OCI-M2 (cell line): ENCODE measurements around the gene RBM38.
"Not testable (repeated sequence)": the region's sequence is repeated elsewhere in the genome, so short reads cannot be mapped to it uniquely, and the experiment has no call there.

Experiments
- DNase-seq: peaks from one replicate; lab custom pipeline; 2025; ENCODE audit not compliant: unreplicated experiment; lab: John Stamatoyannopoulos, UW

The RBM38 gene

GRCh38 chr20:57390604-57391438, at the start of gene RBM38:
RBM38 (plus strand) TSS chr20:57391396; CDS start chr20:57391582, 186 bp downstream.
- DNase-seq = peak; percentile 67

- DNase-seq = no peak
Measured at GRCh38 chr20:57341663-57342062, 49.5 kb upstream of the RBM38 start.

- no peak for DNase-seq
Measured at GRCh38 chr20:57342829-57343228, 48.4 kb upstream of the RBM38 start.

- DNase-seq = peak; percentile 71
Measured at GRCh38 chr20:57346477-57346876, 44.7 kb upstream of the RBM38 start.

- DNase-seq = no peak
Measured at GRCh38 chr20:57347393-57347792, 43.8 kb upstream of the RBM38 start.

- DNase-seq = not testable (repeated sequence)
Measured at GRCh38 chr20:57348200-57348921, 42.8 kb upstream of the RBM38 start.

GRCh38 chr20:57348922-57349574, 42.1 kb upstream of the RBM38 start:
- not testable (repeated sequence) for DNase-seq

GRCh38 chr20:57350081-57350710, 41.0 kb upstream of the RBM38 start:
- DNase-seq = no peak

- not testable (repeated sequence) for DNase-seq
Measured at GRCh38 chr20:57350726-57351041, 40.5 kb upstream of the RBM38 start.

GRCh38 chr20:57351042-57351783, 40.0 kb upstream of the RBM38 start, which contains the start of gene RAE1:
RAE1 (plus strand) TSS chr20:57351255; CDS start chr20:57354039, 2,784 bp downstream.
- peak; percentile 37 for DNase-seq

GRCh38 chr20:57352305-57352704, 38.9 kb upstream of the RBM38 start:
- DNase-seq = no peak

GRCh38 chr20:57353351-57353750, 37.8 kb upstream of the RBM38 start:
- no peak for DNase-seq

GRCh38 chr20:57361517-57361916, 29.7 kb upstream of the RBM38 start:
- no peak for DNase-seq

GRCh38 chr20:57364451-57364850, 26.7 kb upstream of the RBM38 start:
- no peak for DNase-seq

GRCh38 chr20:57369596-57369995, 21.6 kb upstream of the RBM38 start:
- DNase-seq = no peak

- no peak for DNase-seq
Measured at GRCh38 chr20:57370316-57370715, 20.9 kb upstream of the RBM38 start.

GRCh38 chr20:57371363-57371762, 19.8 kb upstream of the RBM38 start:
- DNase-seq = no peak

- DNase-seq = no peak
Measured at GRCh38 chr20:57372157-57372556, 19.0 kb upstream of the RBM38 start.

GRCh38 chr20:57372581-57373350, 18.4 kb upstream of the RBM38 start:
- DNase-seq = no peak
